Measurements from ENCODE around the gene B3GNT5.
"Not testable (repeated sequence)": the region's sequence is repeated elsewhere in the genome, so short reads cannot be mapped to it uniquely, and the experiment has no call there.

B3GNT5 gene

GRCh38 chr3:183222631-183223235 is 30.3 kb upstream of the B3GNT5 start:
- Mint-ChIP-seq H3K4me3 (no peak overlapping the region), H3K4me1 (peaks cover 26% of the 10 kb centered on the region), H3K27ac (no peak overlapping the region), H3K36me3 (no peaks in the 10 kb centered on the region), H3K9me3 (no peaks in the 10 kb centered on the region), H3K27me3 (no peaks in the 10 kb centered on the region)

DNA sequence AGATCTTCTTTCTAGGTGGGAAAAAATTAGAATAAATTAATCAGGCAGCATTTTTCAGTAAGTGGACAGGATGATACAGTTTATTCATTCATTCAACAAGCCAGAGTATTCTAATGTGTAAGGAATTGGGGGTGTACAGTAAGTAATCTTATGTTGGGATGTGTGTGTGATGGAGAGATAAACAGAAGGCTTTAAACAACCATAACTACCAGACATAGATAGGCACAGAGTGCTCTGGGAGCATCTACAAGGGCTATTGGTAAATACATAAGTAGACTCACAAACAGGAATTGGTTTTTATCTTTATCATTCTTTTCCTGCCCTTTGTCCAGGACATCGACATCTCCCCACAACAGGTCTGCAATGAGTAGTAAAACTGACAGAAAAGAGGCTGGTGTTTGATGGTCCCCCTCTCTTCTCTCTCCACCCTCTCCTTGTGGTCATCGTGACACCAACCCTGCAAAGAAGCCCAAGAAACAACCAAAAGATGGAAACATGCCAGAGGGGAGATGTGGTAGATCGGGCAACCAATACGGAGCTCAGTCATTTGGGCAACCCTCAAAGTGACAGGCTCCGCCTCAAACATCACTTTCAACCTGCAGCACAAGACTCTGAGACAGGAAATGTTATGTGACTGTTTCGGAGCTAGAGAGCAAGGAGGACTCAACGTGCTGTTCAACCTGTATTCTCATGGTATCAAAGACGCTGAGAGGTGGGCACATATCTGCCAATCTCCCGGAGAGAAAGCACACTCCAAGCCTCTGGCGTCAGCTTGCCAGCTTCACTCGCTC is 28.7 kb upstream of the B3GNT5 start:
- Mint-ChIP-seq H3K4me1 (peaks cover 29% of the 10 kb centered on the region), H3K4me3 (peak overlapping the region; percentile 76), H3K27me3 (no peaks in the 10 kb centered on the region), H3K36me3 (no peaks in the 10 kb centered on the region), H3K27ac (peak overlapping the region; percentile 4), H3K9me3 (no peaks in the 10 kb centered on the region)

DNA sequence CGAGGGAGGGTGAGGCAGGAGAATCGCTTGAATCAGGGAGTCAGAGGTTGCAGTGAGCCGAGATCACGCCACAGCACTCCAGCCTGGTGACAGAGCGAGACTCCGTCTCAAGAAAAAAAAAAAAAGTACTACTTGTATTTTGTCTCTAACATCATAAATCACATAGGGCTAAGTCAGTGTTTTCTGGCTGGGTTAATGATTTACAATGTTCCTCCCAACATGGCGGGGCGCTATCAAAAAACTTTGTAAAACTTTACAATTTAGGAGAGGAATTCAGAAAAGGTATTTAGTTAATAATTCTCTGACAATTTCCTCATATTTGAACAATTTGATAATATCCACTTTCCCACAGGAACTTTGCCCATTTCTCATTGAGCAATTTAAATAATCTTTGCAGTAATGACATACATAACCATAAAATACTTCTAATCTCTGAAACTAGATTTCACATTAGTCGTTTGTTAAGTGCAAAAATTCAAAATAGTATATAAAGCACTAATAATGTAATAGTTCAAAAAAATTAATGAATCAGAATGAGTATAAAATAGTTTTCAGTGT is 26.6 kb upstream of the B3GNT5 start:
- no peaks in the 10 kb centered on the region for H3K36me3 Mint-ChIP-seq
- no peak overlapping the region for H3K4me3 Mint-ChIP-seq
- no peaks in the 10 kb centered on the region for H3K27me3 Mint-ChIP-seq
- peaks cover 29% of the 10 kb centered on the region for H3K4me1 Mint-ChIP-seq
- no peaks in the 10 kb centered on the region for H3K9me3 Mint-ChIP-seq
- H3K27ac Mint-ChIP-seq: no peak overlapping the region

- no peaks in the 10 kb centered on the region for H3K27me3 Mint-ChIP-seq
- peaks cover 29% of the 10 kb centered on the region for H3K4me1 Mint-ChIP-seq
- no peaks in the 10 kb centered on the region for H3K9me3 Mint-ChIP-seq
- H3K27ac Mint-ChIP-seq: no peak overlapping the region
- no peaks in the 10 kb centered on the region for H3K36me3 Mint-ChIP-seq
- no peak overlapping the region for H3K4me3 Mint-ChIP-seq
Measured at GRCh38 chr3:183227586-183227985, 25.5 kb upstream of the B3GNT5 start.

DNA sequence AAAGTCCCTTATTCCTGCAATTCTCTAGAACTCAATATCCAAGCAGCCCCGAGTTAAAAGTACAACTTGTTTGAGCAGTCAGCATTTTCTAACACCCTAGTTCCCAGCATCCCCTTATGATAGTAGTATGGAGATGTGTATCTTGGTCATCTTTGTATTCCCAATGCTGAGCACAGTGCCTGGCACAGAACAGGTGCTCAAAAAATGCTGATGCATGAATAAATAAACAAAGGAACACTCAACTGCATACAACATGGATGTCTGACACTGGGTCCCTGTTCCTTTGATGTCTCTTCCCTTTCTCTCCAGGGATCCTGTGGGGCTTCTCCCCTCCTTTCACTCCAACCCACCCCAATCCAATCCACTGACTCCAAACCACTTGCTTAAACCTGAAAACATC is 23.9 kb upstream of the B3GNT5 start:
- H3K36me3 Mint-ChIP-seq: no peaks in the 10 kb centered on the region
- H3K4me1 Mint-ChIP-seq: peaks cover 26% of the 10 kb centered on the region
- H3K27me3 Mint-ChIP-seq: no peaks in the 10 kb centered on the region
- H3K27ac Mint-ChIP-seq: no peak overlapping the region
- no peak overlapping the region for H3K4me3 Mint-ChIP-seq
- no peaks in the 10 kb centered on the region for H3K9me3 Mint-ChIP-seq

DNA sequence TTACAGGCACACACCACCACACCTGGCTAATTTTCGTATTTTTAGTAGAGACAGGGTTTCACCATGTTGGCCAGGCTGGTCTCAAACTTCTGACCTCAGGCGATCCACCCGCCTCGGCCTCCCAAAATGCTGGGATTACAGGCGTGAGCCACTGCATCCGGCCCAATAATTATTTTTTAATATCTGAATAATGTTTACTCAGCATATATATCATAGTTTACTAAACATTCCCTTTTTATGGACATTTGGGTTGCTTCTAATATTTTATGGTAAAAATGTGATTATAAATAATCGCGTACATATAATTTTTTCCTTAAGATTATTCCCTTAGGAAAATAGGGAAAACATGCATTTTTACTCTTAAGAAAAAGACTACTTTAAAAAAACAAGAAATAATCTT is 22.8 kb upstream of the B3GNT5 start:
- H3K4me1 Mint-ChIP-seq: peaks cover 16% of the 10 kb centered on the region
- not testable (repeated sequence) for H3K9me3 Mint-ChIP-seq, H3K27ac Mint-ChIP-seq, H3K36me3 Mint-ChIP-seq, H3K27me3 Mint-ChIP-seq, H3K4me3 Mint-ChIP-seq

GRCh38 chr3:183230826-183231225 is 22.2 kb upstream of the B3GNT5 start:
- Mint-ChIP-seq H3K4me3 (no peak overlapping the region), H3K27me3 (no peaks in the 10 kb centered on the region), H3K36me3 (no peaks in the 10 kb centered on the region), H3K27ac (no peak overlapping the region), H3K4me1 (peaks cover 15% of the 10 kb centered on the region), H3K9me3 (no peaks in the 10 kb centered on the region)

DNA sequence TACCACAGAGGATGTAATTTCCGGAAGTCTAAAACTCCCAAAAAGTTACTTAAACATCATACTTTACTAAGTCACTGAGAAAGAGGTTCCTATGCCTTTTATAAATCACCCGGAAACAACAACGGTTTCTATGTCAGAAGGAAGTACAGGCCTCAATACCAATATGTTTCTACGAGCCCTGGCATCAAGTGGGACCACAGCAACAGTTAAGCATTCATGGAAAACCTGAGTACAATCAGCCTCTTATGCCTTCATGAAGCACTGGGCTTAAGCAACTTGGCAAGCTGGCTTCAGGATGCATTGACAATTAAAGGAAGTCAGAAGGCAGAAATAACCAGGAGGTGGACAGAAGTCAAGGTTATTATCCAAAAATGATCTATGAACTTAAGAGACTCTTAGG is 19.1 kb upstream of the B3GNT5 start:
- Mint-ChIP-seq H3K36me3 (no peaks in the 10 kb centered on the region), H3K27ac (no peak overlapping the region), H3K4me3 (no peak overlapping the region), H3K27me3 (no peaks in the 10 kb centered on the region), H3K9me3 (no peaks in the 10 kb centered on the region), H3K4me1 (peaks cover 4% of the 10 kb centered on the region)

- H3K36me3 Mint-ChIP-seq: peaks cover 7% of the 10 kb centered on the region
- no peaks in the 10 kb centered on the region for H3K9me3 Mint-ChIP-seq
- no peak overlapping the region for H3K27ac Mint-ChIP-seq
- H3K4me1 Mint-ChIP-seq: peaks cover under 1% of the 10 kb centered on the region
- H3K27me3 Mint-ChIP-seq: peaks cover 2% of the 10 kb centered on the region
- no peak overlapping the region for H3K4me3 Mint-ChIP-seq
Measured at GRCh38 chr3:183239046-183239445, 14.0 kb upstream of the B3GNT5 start.

GRCh38 chr3:183242431-183242830 is 10.6 kb upstream of the B3GNT5 start:
- H3K27ac Mint-ChIP-seq: no peak overlapping the region
- no peaks in the 10 kb centered on the region for H3K4me1 Mint-ChIP-seq
- peaks cover 7% of the 10 kb centered on the region for H3K36me3 Mint-ChIP-seq
- H3K9me3 Mint-ChIP-seq: no peaks in the 10 kb centered on the region
- no peak overlapping the region for H3K4me3 Mint-ChIP-seq
- H3K27me3 Mint-ChIP-seq: peaks cover 2% of the 10 kb centered on the region

- H3K27ac Mint-ChIP-seq: no peak overlapping the region
Measured at GRCh38 chr3:183244219-183244618, 8.8 kb upstream of the B3GNT5 start.

GRCh38 chr3:183244981-183245476 is 8.0 kb upstream of the B3GNT5 start:
- Mint-ChIP-seq H3K4me3 (no peak overlapping the region), H3K9me3 (no peaks in the 10 kb centered on the region), H3K27me3 (peaks cover 2% of the 10 kb centered on the region), H3K27ac (no peak overlapping the region), H3K36me3 (peaks cover 7% of the 10 kb centered on the region), H3K4me1 (no peaks in the 10 kb centered on the region)

More at GRCh38 chr3:183244219-183244618, 8.8 kb upstream of the B3GNT5 start:
- Mint-ChIP-seq H3K27me3 (peaks cover 4% of the 10 kb centered on the region), H3K9me3 (no peaks in the 10 kb centered on the region), H3K36me3 (peaks cover 7% of the 10 kb centered on the region), H3K4me3 (no peak overlapping the region), H3K4me1 (no peaks in the 10 kb centered on the region)

- Mint-ChIP-seq H3K4me3 (no peak overlapping the region), H3K36me3 (peaks cover 2% of the 10 kb centered on the region), H3K27ac (no peak overlapping the region), H3K9me3 (no peaks in the 10 kb centered on the region), H3K27me3 (peaks cover 2% of the 10 kb centered on the region), H3K4me1 (no peaks in the 10 kb centered on the region)
Measured at GRCh38 chr3:183247011-183247589, 6.0 kb upstream of the B3GNT5 start.

DNA sequence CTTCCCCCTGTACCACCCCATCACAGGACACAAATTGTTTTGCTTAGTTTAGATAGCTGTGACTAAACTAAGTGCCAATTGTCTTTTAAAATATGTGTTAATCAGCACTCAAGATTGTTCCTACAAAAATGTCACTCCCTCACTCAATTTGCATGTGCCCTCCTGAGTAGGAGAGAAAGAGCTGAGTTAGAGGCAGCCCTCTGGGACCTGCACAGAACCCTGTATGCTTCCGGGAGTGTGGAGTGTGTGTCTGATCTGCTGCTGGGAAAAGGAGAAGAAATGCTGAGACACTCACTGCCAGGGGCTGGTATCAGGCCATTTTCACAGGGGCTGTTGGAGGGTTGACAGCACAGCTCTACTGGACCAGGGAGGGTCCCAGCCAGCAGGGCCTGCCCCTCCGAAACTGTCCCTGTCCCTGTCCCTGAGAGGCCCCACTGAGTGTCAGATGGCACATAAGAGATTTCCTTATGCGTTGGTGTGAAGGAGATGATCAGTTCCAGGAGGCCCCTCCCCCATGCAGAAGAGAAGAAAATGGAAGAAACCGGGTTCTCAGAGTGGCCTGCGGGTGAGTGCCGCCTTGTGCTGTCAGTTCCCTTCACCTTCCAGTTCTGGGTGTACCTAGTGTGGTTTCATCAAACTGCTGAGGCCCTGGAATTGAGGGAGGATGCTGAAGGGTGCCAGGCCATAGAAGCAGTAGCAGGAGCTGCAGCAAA is 3.9 kb upstream of the B3GNT5 start:
- Mint-ChIP-seq H3K4me3 (no peak overlapping the region), H3K9me3 (no peaks in the 10 kb centered on the region), H3K27ac (no peak overlapping the region), H3K36me3 (no peaks in the 10 kb centered on the region), H3K4me1 (peaks cover 6% of the 10 kb centered on the region), H3K27me3 (peaks cover 6% of the 10 kb centered on the region)

- H3K4me3 Mint-ChIP-seq: peak overlapping the region; percentile 83
- peaks cover 12% of the 10 kb centered on the region for H3K36me3 Mint-ChIP-seq
- peaks cover 21% of the 10 kb centered on the region for H3K4me1 Mint-ChIP-seq
- peak overlapping the region; percentile 48 for H3K27ac Mint-ChIP-seq
- peaks cover 16% of the 10 kb centered on the region for H3K27me3 Mint-ChIP-seq
- H3K9me3 Mint-ChIP-seq: no peaks in the 10 kb centered on the region
Measured at GRCh38 chr3:183252118-183252782, 803 bp upstream of the B3GNT5 start.

All from activated naive CD4-positive, alpha-beta T cell treated with anti-CD3 and anti-CD28 coated beads, Interleukin-2, amount 50 U/mL, for 24 hours (primary cell).